Measurements from ENCODE around the gene ZNF385C. TPM values are rescaled to one million over a fixed set of nuclear protein-coding genes. Genes with fewer than 3 reads are reported as not detected.

The ZNF385C gene
- total and polyA plus RNA-seq, 4 donors: 0.03 to 0.19 (median 0.06) TPM; not detected in 1

DNA sequence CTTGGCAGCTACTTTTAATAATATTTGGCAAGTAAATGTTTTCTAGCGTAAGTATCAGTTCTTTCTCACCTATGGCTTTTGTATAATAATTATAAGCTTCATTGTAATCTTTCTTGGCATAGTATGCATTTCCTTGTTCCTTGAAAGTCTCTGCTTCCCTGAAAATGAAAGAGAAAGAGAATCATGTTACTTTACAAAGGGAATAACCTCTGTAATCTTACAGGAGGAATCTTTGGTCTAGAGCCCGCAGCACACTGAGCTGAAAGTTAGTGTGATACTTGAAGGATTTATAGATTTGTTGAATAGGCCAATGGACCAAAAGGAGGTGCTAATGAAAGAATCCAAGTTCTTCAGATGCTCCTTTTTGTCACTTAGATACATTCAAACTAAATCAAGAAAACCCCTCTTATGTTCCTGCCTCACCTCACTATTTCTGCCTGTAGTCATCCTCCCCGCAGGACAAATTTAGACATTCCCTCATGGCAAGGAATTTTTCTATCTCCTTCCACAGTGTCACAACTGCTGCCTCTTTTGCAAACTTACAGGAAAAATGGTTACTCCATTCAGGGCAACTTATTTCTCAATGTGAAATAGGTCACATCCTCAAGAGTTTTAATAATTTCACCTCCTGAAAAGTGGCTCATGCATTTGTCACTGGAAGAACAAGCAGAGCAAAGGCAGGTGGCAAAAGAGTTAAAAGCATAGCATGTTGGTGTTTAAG lies 97.7 kb downstream of the ZNF385C start:
- WGBS: 75% methylated on average over 3 of the region's 3 CpGs
- DNase-seq (ENCODE audit: low spot score): no peak
- no peak overlapping the region for H3K27ac ChIP-seq (ENCODE audit: low read depth in 1 of 2, low read length in 2 of 2)

DNA sequence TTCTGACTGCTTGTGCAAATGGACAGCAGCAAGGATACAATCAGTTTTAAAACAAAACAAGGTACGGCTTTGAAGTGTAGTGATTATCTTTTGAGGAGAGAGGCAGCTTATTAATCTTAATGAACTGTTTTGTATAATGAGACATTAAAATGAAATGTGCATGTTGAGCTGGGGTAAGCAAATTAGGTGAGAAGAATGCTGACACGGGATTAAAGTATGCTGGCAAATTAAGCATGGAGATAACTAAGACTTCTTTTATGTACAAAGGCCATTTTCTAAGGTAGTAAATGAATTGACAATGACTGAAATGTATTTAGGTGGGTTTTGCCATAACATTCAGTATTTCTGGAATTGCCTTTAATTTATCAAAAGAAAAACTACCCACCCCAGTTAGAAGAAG lies 99.8 kb downstream of the ZNF385C start:
- WGBS: 45% methylated on average over 2 of the region's 2 CpGs

More for the DNA sequence above, 97.7 kb downstream of the ZNF385C start:
- Histone ChIP-seq H3K27me3 (ENCODE audit: control insufficient read depth in 4 of 4, insufficient read depth in 4 of 4, low read length in 3 of 4) (no peaks in the 10 kb centered on the region), H3K9ac (ENCODE audit: low read depth in 1 of 2, low read length in 2 of 2) (peak overlapping the region in 1 of 2 donors; percentile 8), H3K36me3 (ENCODE audit: control insufficient read depth in 4 of 4, insufficient read depth in 3 of 4, low read depth in 1 of 4, low read length in 3 of 4) (peaks cover 10 to 35% (median 27%) of the 10 kb centered on the region in 4 donors), H3K9me3 (ENCODE audit: control insufficient read depth in 4 of 4, low read length in 3 of 4) (no peaks in the 10 kb centered on the region), H3K4me1 (ENCODE audit: control insufficient read depth in 4 of 4, insufficient read depth in 4 of 4, low read length in 3 of 4) (peaks cover 5 to 12% (median 6%) of the 10 kb centered on the region in 4 donors), H3K4me3 (ENCODE audit: low read depth in 1 of 3, low read length in 3 of 3) (no peak overlapping the region)
- TF ChIP-seq ZBTB33 (IDR thresholded peaks at IDR 0.05): no peak

More for the DNA sequence above, 99.8 kb downstream of the ZNF385C start:
- Histone ChIP-seq H3K27me3 (ENCODE audit: control insufficient read depth in 4 of 4, insufficient read depth in 4 of 4, low read length in 3 of 4) (no peaks in the 10 kb centered on the region), H3K4me1 (ENCODE audit: control insufficient read depth in 4 of 4, insufficient read depth in 4 of 4, low read length in 3 of 4) (peaks cover 5 to 10% (median 6%) of the 10 kb centered on the region in 4 donors), H3K27ac (ENCODE audit: low read depth in 1 of 2, low read length in 2 of 2) (no peak overlapping the region), H3K36me3 (ENCODE audit: control insufficient read depth in 4 of 4, insufficient read depth in 3 of 4, low read depth in 1 of 4, low read length in 3 of 4) (peaks cover 10 to 49% (median 38%) of the 10 kb centered on the region in 4 donors), H3K9ac (ENCODE audit: low read depth in 1 of 2, low read length in 2 of 2) (no peak overlapping the region), H3K9me3 (ENCODE audit: control insufficient read depth in 4 of 4, low read length in 3 of 4) (no peaks in the 10 kb centered on the region), H3K4me3 (ENCODE audit: low read depth in 1 of 3, low read length in 3 of 3) (no peak overlapping the region)
- DNase-seq (ENCODE audit: low spot score): no peak
- TF ChIP-seq RXRA (IDR thresholded peaks at IDR 0.05) (no peak), REST (IDR thresholded peaks at IDR 0.05) (no peak), HNF4G (IDR thresholded peaks at IDR 0.05) (no peak), JUND (IDR thresholded peaks at IDR 0.05) (no peak), YY1 (IDR thresholded peaks at IDR 0.05) (no peak), HNF4A (conservative IDR thresholded peaks at IDR 0.05) (no peak), FOXA2 (IDR thresholded peaks at IDR 0.05) (no peak), FOXA1 (IDR thresholded peaks at IDR 0.05) (no peak), NR2F2 (IDR thresholded peaks at IDR 0.05) (no peak), ZBTB33 (IDR thresholded peaks at IDR 0.05) (no peak)
- TF ChIP-seq, protein P1, sequence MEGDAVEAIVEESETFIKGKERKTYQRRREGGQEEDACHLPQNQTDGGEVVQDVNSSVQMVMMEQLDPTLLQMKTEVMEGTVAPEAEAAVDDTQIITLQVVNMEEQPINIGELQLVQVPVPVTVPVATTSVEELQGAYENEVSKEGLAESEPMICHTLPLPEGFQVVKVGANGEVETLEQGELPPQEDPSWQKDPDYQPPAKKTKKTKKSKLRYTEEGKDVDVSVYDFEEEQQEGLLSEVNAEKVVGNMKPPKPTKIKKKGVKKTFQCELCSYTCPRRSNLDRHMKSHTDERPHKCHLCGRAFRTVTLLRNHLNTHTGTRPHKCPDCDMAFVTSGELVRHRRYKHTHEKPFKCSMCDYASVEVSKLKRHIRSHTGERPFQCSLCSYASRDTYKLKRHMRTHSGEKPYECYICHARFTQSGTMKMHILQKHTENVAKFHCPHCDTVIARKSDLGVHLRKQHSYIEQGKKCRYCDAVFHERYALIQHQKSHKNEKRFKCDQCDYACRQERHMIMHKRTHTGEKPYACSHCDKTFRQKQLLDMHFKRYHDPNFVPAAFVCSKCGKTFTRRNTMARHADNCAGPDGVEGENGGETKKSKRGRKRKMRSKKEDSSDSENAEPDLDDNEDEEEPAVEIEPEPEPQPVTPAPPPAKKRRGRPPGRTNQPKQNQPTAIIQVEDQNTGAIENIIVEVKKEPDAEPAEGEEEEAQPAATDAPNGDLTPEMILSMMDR (IDR thresholded peaks at IDR 0.05; ENCODE audit: low read depth, low read length, missing input control): no peak
